H9 (cell line): ENCODE measurements around the gene TMEM161B. TPM values are rescaled to one million over a fixed set of nuclear protein-coding genes. Genes with fewer than 3 reads are reported as not detected.

Experiments
- DNase-seq: peaks from one replicate; pipeline ENCODE4 v3.0.0-alpha.2; 2017
- H2AFZ ChIP-seq: one replicate; pipeline ENCODE4 v1.6.1; 2013; ENCODE audit warnings: mild to moderate bottlenecking, low read length, control low read depth, moderate library complexity
- H2AK5ac ChIP-seq: 2 replicates; pipeline ENCODE4 v1.6.1; 2013; ENCODE audit warnings: low read length, control low read depth, mixed read lengths; ENCODE audit not compliant: insufficient read length
- H2BK120ac ChIP-seq: one replicate; pipeline ENCODE4 v1.6.1; 2013; ENCODE audit warnings: low read depth, mild to moderate bottlenecking, low read length, control low read depth, inconsistent platforms; ENCODE audit not compliant: poor library complexity, severe bottlenecking
- H2BK12ac ChIP-seq: 2 replicates; pipeline ENCODE4 v1.6.1; 2013; ENCODE audit warnings: low read length, control low read depth, mixed read lengths, low read depth; ENCODE audit not compliant: insufficient read length
- H2BK15ac ChIP-seq: 2 replicates; pipeline ENCODE4 v1.6.1; 2013; ENCODE audit warnings: low read depth, low read length, control low read depth
- H2BK20ac ChIP-seq: one replicate; pipeline ENCODE4 v1.6.1; 2013; ENCODE audit warnings: low read depth, mild to moderate bottlenecking, low read length, control low read depth, inconsistent platforms; ENCODE audit not compliant: poor library complexity, severe bottlenecking
- H2BK5ac ChIP-seq: 2 replicates; pipeline ENCODE4 v1.6.1; 2013; ENCODE audit warnings: low read length, control low read depth, mixed read lengths; ENCODE audit not compliant: insufficient read length
- H3K14ac ChIP-seq: 2 replicates; pipeline ENCODE4 v1.6.1; 2013; ENCODE audit warnings: low read length, control low read depth; ENCODE audit not compliant: insufficient read depth
- H3K18ac ChIP-seq: 2 replicates; pipeline ENCODE4 v1.6.1; 2013; ENCODE audit warnings: low read depth, mild to moderate bottlenecking, mixed read lengths, low read length, control low read depth; ENCODE audit not compliant: insufficient read length
- H3K23ac ChIP-seq: 2 replicates; pipeline ENCODE4 v1.6.1; 2013; ENCODE audit warnings: low read length, control low read depth, mixed read lengths, low read depth; ENCODE audit not compliant: insufficient read length
- H3K23me2 ChIP-seq: 2 replicates; pipeline ENCODE4 v1.6.1; 2013; ENCODE audit warnings: low read depth, mild to moderate bottlenecking, mixed read lengths, low read length, control low read depth; ENCODE audit not compliant: insufficient read length, poor library complexity, severe bottlenecking
- H3K27ac ChIP-seq: 2 replicates; pipeline ENCODE4 v1.5.1; 2013; ENCODE audit warnings: low read length, control low read depth, mixed read lengths, low read depth; ENCODE audit not compliant: insufficient read length
- H3K27me3 ChIP-seq: 2 replicates; pipeline ENCODE4 v1.6.1; 2013; ENCODE audit warnings: low read length, control low read depth, inconsistent platforms; ENCODE audit not compliant: insufficient read depth
- H3K4ac ChIP-seq: 2 replicates; pipeline ENCODE4 v1.6.1; 2013; ENCODE audit warnings: low read depth, mild to moderate bottlenecking, control low read depth, inconsistent platforms, low read length, moderate library complexity
- H3K4me1 ChIP-seq: 2 replicates; pipeline ENCODE4 v1.6.1; 2013; ENCODE audit warnings: low read length, control low read depth, inconsistent platforms; ENCODE audit not compliant: insufficient read depth
- H3K4me2 ChIP-seq: 2 replicates; pipeline ENCODE4 v1.6.1; 2013; ENCODE audit warnings: low read length, control low read depth, mixed read lengths; ENCODE audit not compliant: insufficient read length, insufficient read depth
- H3K56ac ChIP-seq: 2 replicates; pipeline ENCODE4 v1.6.1; 2013; ENCODE audit warnings: low read depth, mild to moderate bottlenecking, mixed read lengths, low read length, control low read depth; ENCODE audit not compliant: insufficient read length
- H3K79me1 ChIP-seq: 2 replicates; pipeline ENCODE4 v1.6.1; 2013; ENCODE audit warnings: low read depth, mild to moderate bottlenecking, moderate library complexity, low read length, control low read depth, inconsistent platforms; ENCODE audit not compliant: insufficient read depth, poor library complexity, severe bottlenecking
- H3K79me2 ChIP-seq: 2 replicates; pipeline ENCODE4 v1.6.1; 2013; ENCODE audit warnings: low read length, control low read depth, inconsistent platforms; ENCODE audit not compliant: insufficient read depth
- H3K9ac ChIP-seq: 2 replicates; pipeline ENCODE4 v1.6.1; 2013; ENCODE audit warnings: low read length, control low read depth, mixed read lengths; ENCODE audit not compliant: insufficient read length; ENCODE audit errors: extremely low read depth
- H3K9me3 ChIP-seq: one replicate; pipeline ENCODE4 v1.6.1; 2013; ENCODE audit warnings: low read depth, low read length, inconsistent platforms; ENCODE audit not compliant: control insufficient read depth
- H3T11ph ChIP-seq: one replicate; pipeline ENCODE4 v1.6.1; 2013; ENCODE audit warnings: mild to moderate bottlenecking, low read length, control low read depth, inconsistent platforms
- H4K20me1 ChIP-seq: one replicate; pipeline ENCODE4 v1.6.1; 2013; ENCODE audit not compliant: control insufficient read depth, insufficient read length, insufficient read depth
- H4K5ac ChIP-seq: 2 replicates; pipeline ENCODE4 v1.6.1; 2013; ENCODE audit warnings: low read depth, mild to moderate bottlenecking, mixed read lengths, low read length, control low read depth; ENCODE audit not compliant: insufficient read length
- H4K8ac ChIP-seq: replicated peaks from 2 replicates; pipeline ENCODE4 v1.6.1; 2013; ENCODE audit warnings: low read length, control low read depth, mixed read lengths, low read depth; ENCODE audit not compliant: insufficient read length
- H4K91ac ChIP-seq: 2 replicates; pipeline ENCODE4 v1.6.1; 2013; ENCODE audit warnings: low read depth, mild to moderate bottlenecking, moderate library complexity, mixed read lengths, low read length, control low read depth; ENCODE audit not compliant: insufficient read length
- H3K27ac Mint-ChIP-seq, 3 experiments: 2 replicates in 2 of 3; 3 replicates in 1 of 3; pipeline ENCODE4 v1.8.0; 2020 to 2021; ENCODE audit warnings: mixed read lengths in 3 of 3, mild to moderate bottlenecking in 1 of 3, moderate library complexity in 1 of 3
- H3K27me3 Mint-ChIP-seq: 2 replicates; pipeline ENCODE4 v1.8.0; 2021; ENCODE audit warnings: low read depth, mild to moderate bottlenecking, moderate library complexity, mixed read lengths
- H3K36me3 Mint-ChIP-seq, 3 experiments: 2 replicates in 2 of 3; 3 replicates in 1 of 3; pipeline ENCODE4 v1.8.0; 2020 to 2021; ENCODE audit warnings: low read depth in 3 of 3, mixed read lengths in 3 of 3; ENCODE audit not compliant: insufficient read depth in 1 of 3
- H3K4me1 Mint-ChIP-seq, 2 experiments: 2 replicates each; pipeline ENCODE4 v1.8.0; 2020; ENCODE audit warnings: mixed read lengths in 2 of 2
- H3K4me3 Mint-ChIP-seq, 2 experiments: 2 replicates in 1 of 2; 3 replicates in 1 of 2; pipeline ENCODE4 v1.8.0; 2020 to 2021; ENCODE audit warnings: mild to moderate bottlenecking in 2 of 2, mixed read lengths in 2 of 2, moderate library complexity in 1 of 2
- H3K9me3 Mint-ChIP-seq, 2 experiments: 2 replicates in 1 of 2; 3 replicates in 1 of 2; pipeline ENCODE4 v1.8.0; 2020; ENCODE audit warnings: mild to moderate bottlenecking in 2 of 2, mixed read lengths in 2 of 2, moderate library complexity in 1 of 2
- WGBS: extraction: QIAGEN DNeasy Blood & Tissue Kit; methylation state at CpG from one replicate; pipeline ENCODE4 v1.1.7; 2013; ENCODE audit warnings: missing lambda C conversion rate, low lambda C conversion rate, mixed read lengths; ENCODE audit not compliant: insufficient read length; ENCODE audit errors: extremely low coverage; 5-methylcytosine and 5-hydroxymethylcytosine counted together
- total RNA-seq: library from RNA; stranded (reverse); gene quantifications from 2 replicates; pipeline ENCODE4 v1.2.1, GENCODE V29; 2021
- TF ChIP-seq, protein P1 (sequence below): fragments of 200-600 bp; sonication (generic); conservative IDR thresholded peaks from 3 replicates; pipeline ENCODE4 v1.8.0; 2021; ENCODE audit warnings: antibody characterized with exemption, mild to moderate bottlenecking

Gene TMEM161B
- total RNA-seq, 1 experiment from 2014 or later = 17.9 TPM

DNA sequence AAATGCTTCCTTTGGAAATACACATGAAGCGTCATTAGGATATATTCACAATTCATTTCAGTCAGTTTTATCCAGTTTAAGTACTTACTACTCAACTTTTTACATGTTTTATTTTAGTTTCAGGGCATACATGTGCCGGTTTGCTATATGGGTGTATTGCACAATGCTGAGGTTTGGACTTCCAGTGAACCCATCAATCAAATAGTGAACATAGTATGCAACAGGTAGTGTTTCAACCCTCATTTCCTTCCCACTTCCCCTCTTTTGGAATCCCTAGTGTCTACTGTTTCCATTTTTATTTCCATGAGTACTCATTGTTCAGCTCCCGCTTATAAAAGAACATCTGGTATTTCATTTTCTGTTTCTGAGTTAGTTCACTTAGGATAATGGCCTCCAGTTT is 74.7 kb downstream of the TMEM161B start:
- Histone ChIP-seq H3K4me1 (no peaks in the 10 kb centered on the region), H2BK15ac (no peak overlapping the region), H2AFZ (no peak overlapping the region), H2BK120ac (no peak overlapping the region), H3K14ac (no peak overlapping the region), H3K9me3 (peaks cover 7% of the 10 kb centered on the region), H2BK5ac (no peak overlapping the region), H3K27me3 (no peaks in the 10 kb centered on the region), H4K20me1 (no peaks in the 10 kb centered on the region), H3K4ac (no peak overlapping the region), H4K8ac (no peak overlapping the region), H3K79me1 (no peaks in the 10 kb centered on the region), H3K23ac (no peak overlapping the region), H2AK5ac (no peak overlapping the region), H2BK20ac (no peak overlapping the region), H3K4me2 (no peak overlapping the region), H2BK12ac (no peak overlapping the region), H3K79me2 (no peaks in the 10 kb centered on the region), H3K23me2 (no peaks in the 10 kb centered on the region), H3K18ac (no peak overlapping the region), H3K27ac (no peak overlapping the region), H4K91ac (no peak overlapping the region), H3T11ph (no peak overlapping the region), H3K56ac (no peak overlapping the region), H3K9ac (no peak overlapping the region), H4K5ac (no peak overlapping the region)
- DNase-seq = no peak
- Mint-ChIP-seq H3K9me3 (peaks cover 10 to 11% of the 10 kb centered on the region in 2 experiments), H3K36me3 (peaks cover 20 to 30% (median 28%) of the 10 kb centered on the region in 3 experiments), H3K4me1 (no peaks in the 10 kb centered on the region), H3K4me3 (no peak overlapping the region), H3K27ac (no peak overlapping the region), H3K27me3 (no peaks in the 10 kb centered on the region)
- WGBS = no CpG with 5 or more reads among the region's 3 CpGs
- TF ChIP-seq, protein P1, sequence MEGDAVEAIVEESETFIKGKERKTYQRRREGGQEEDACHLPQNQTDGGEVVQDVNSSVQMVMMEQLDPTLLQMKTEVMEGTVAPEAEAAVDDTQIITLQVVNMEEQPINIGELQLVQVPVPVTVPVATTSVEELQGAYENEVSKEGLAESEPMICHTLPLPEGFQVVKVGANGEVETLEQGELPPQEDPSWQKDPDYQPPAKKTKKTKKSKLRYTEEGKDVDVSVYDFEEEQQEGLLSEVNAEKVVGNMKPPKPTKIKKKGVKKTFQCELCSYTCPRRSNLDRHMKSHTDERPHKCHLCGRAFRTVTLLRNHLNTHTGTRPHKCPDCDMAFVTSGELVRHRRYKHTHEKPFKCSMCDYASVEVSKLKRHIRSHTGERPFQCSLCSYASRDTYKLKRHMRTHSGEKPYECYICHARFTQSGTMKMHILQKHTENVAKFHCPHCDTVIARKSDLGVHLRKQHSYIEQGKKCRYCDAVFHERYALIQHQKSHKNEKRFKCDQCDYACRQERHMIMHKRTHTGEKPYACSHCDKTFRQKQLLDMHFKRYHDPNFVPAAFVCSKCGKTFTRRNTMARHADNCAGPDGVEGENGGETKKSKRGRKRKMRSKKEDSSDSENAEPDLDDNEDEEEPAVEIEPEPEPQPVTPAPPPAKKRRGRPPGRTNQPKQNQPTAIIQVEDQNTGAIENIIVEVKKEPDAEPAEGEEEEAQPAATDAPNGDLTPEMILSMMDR = no peak
